Mesothelial cell of epicardium (in vitro differentiated cells): ENCODE measurements around the gene UQCRH. TPM values are rescaled to one million over a fixed set of nuclear protein-coding genes. Genes with fewer than 3 reads are reported as not detected.

Source experiments
- DNase-seq, 2 experiments: peaks; one replicate each; pipeline ENCODE4 v3.0.0; 2021; ENCODE audit warnings: low spot score in 2 of 2; ENCODE audit not compliant: unreplicated experiment in 2 of 2
- H3K27ac Mint-ChIP-seq: 2 replicates; pipeline ENCODE4 v1.8.0; 2021; ENCODE audit warnings: mixed read lengths
- H3K27me3 Mint-ChIP-seq: 2 replicates; pipeline ENCODE4 v1.8.0; 2021; ENCODE audit warnings: low read depth, mixed read lengths
- H3K36me3 Mint-ChIP-seq: 2 replicates; pipeline ENCODE4 v1.8.0; 2021; ENCODE audit warnings: mixed read lengths
- H3K4me1 Mint-ChIP-seq: 2 replicates; pipeline ENCODE4 v1.8.0; 2021; ENCODE audit warnings: mixed read lengths
- H3K4me3 Mint-ChIP-seq: 2 replicates; pipeline ENCODE4 v1.8.0; 2021; ENCODE audit warnings: mild to moderate bottlenecking, moderate library complexity, mixed read lengths
- H3K9me3 Mint-ChIP-seq: 2 replicates; pipeline ENCODE4 v1.8.0; 2021; ENCODE audit warnings: mixed read lengths
- CTCF ChIP-seq: fragments of 200-600 bp; sonication (generic); IDR thresholded peaks from one replicate; pipeline ENCODE4 v1.5.0; 2021; ENCODE audit warnings: antibody characterized with exemption; ENCODE audit not compliant: unreplicated experiment
- total RNA-seq: library from RNA; stranded (reverse); gene quantifications from 3 replicates; pipeline ENCODE4 v1.2.1, GENCODE V29; 2021

The UQCRH gene
- total RNA-seq, 1 donor from 2014 or later = 205 TPM

DNA sequence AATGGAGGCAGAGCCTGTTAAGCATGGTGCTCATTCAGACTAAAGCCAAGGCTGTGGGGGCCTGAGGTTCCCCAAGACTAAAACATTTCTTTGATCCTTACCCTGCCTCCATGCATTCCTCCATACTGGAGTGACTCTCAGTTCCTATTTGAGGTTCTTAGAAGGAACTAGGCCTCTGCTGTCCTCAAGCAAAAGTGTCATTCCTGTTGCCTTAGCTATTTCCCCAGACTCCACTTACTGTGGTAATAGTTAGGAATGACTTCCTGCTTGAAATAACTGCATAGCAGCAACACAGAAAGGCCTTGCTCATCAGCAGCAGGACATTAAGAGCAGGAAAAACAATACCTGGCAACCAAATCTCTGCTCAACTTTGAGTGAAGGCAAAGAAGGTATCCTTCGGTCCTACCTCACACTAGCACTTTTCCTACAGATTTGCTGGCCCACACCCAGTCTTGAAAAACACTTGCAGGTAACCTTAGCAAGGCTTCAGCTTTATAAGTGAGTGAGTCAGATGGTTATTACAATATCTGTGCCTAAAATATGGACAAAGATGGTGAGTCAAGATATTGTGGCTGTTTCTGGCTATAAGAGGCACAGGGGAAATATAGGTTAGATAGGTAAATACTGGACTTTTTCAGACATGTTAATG is 14.9 kb upstream of the UQCRH start:
- Mint-ChIP-seq H3K36me3 (peaks cover 41% of the 10 kb centered on the region), H3K9me3 (no peaks in the 10 kb centered on the region), H3K27ac (no peak overlapping the region), H3K4me3 (no peak overlapping the region), H3K4me1 (no peaks in the 10 kb centered on the region), H3K27me3 (no peaks in the 10 kb centered on the region)
- DNase-seq = no peak
- TF ChIP-seq CTCF = no peak

DNA sequence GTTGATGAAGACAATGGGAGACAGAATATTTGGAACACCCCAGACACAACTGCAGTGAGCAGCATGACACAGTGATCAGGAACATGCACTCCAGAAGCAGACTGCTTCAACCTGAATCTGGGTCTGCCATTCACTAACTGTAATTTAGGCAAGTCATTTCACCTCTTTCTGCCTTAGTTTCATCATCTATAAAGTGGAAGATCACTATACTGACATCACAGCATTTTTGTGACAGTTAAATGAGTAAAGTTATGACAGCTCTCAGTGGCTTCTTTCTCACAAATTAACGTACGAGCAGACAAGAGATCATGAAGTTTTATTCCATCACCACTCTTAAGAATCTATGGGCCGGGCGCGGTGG is 14.4 kb upstream of the UQCRH start:
- Mint-ChIP-seq H3K4me3 (no peak overlapping the region), H3K27ac (no peak overlapping the region), H3K9me3 (no peaks in the 10 kb centered on the region), H3K36me3 (peaks cover 38% of the 10 kb centered on the region), H3K27me3 (no peaks in the 10 kb centered on the region), H3K4me1 (no peaks in the 10 kb centered on the region)
- no peak for DNase-seq
- no peak for TF ChIP-seq CTCF

GRCh38 chr1:46289976-46290375 is 13.5 kb upstream of the UQCRH start:
- no peak for TF ChIP-seq CTCF
- no peak overlapping the region for H3K4me3 Mint-ChIP-seq
- DNase-seq = no peak
- H3K27ac Mint-ChIP-seq = no peak overlapping the region
- peaks cover 35% of the 10 kb centered on the region for H3K36me3 Mint-ChIP-seq
- H3K9me3 Mint-ChIP-seq = no peaks in the 10 kb centered on the region
- H3K27me3 Mint-ChIP-seq = no peaks in the 10 kb centered on the region
- no peaks in the 10 kb centered on the region for H3K4me1 Mint-ChIP-seq

DNA sequence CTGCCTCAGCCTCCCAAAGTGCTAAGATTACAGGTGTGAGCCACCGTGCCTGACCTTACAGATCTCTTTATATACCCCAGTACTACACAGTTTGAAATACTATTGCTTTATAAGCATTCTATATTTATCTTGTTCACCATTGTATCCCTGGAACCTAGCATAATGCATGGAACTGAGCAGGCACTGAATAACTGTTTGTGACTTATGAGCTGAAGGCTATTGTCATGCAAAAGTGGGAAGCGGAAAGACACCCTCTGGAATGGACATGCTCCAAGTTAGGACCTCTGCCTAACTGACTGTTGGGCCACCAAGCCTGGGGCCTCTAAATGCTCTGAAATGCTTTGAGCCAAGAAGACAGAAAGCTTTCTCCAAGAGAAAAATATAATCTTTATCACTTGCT is 8.2 kb upstream of the UQCRH start:
- no peak for TF ChIP-seq CTCF
- H3K27me3 Mint-ChIP-seq = no peaks in the 10 kb centered on the region
- no peaks in the 10 kb centered on the region for H3K9me3 Mint-ChIP-seq
- no peak overlapping the region for H3K27ac Mint-ChIP-seq
- DNase-seq = no peak
- peaks cover 10% of the 10 kb centered on the region for H3K4me1 Mint-ChIP-seq
- peaks cover 34% of the 10 kb centered on the region for H3K36me3 Mint-ChIP-seq
- no peak overlapping the region for H3K4me3 Mint-ChIP-seq

GRCh38 chr1:46298387-46298786 is 5.1 kb upstream of the UQCRH start:
- no peak for DNase-seq
- Mint-ChIP-seq H3K4me3 (no peak overlapping the region), H3K36me3 (peaks cover 28% of the 10 kb centered on the region), H3K27me3 (no peaks in the 10 kb centered on the region), H3K9me3 (no peaks in the 10 kb centered on the region), H3K4me1 (peaks cover 23% of the 10 kb centered on the region), H3K27ac (no peak overlapping the region)
- no peak for TF ChIP-seq CTCF
